ENCODE measurements around the gene TPRG1. TPM values are rescaled to one million over a fixed set of nuclear protein-coding genes. Genes with fewer than 3 reads are reported as not detected.

The TPRG1 gene
- total and polyA plus RNA-seq, 2 donors (not counting 1 experiment from before 2014, with no cell fraction given) = 0.47 to 0.99 TPM

- no peaks in the 10 kb centered on the region for H3K27me3 ChIP-seq (ENCODE audit: control insufficient read depth, insufficient read depth, low read length)
- H4K20me1 ChIP-seq (ENCODE audit: control insufficient read depth, extremely low read depth, insufficient read depth, low read length) = no peaks in the 10 kb centered on the region
- H3K27ac ChIP-seq (ENCODE audit: insufficient read depth, low read length) = no peak overlapping the region
- TF ChIP-seq CTCF (conservative IDR thresholded peaks at IDR 0.05 in 1 of 2, IDR thresholded peaks at IDR 0.05 in 1 of 2; ENCODE audit: low read depth in 1 of 2, low read length in 2 of 2) (no peak), EZH2 (IDR thresholded peaks at IDR 0.05; ENCODE audit: low read length, missing control alignments) (no peak)
- H3K79me2 ChIP-seq (ENCODE audit: control insufficient read depth, insufficient read depth, low read length) = no peaks in the 10 kb centered on the region
- no peaks in the 10 kb centered on the region for H3K9me3 ChIP-seq (ENCODE audit: control insufficient read depth, insufficient read depth, low read depth, low read length)
- no peaks in the 10 kb centered on the region for H3K4me1 ChIP-seq (ENCODE audit: control insufficient read depth, extremely low read depth, insufficient read depth, low read length)
- H3K9ac ChIP-seq (ENCODE audit: insufficient read depth, low read length) = no peak overlapping the region
- no peak overlapping the region for H3K4me3 ChIP-seq (replicated peaks in 1 of 4; ENCODE audit: control extremely low read depth in 1 of 4, insufficient read depth in 1 of 4, low read depth in 3 of 4, low read length in 4 of 4)
- no peak for DNase-seq (ENCODE audit: low read depth in 2 of 2)
- no peak overlapping the region for H3K4me2 ChIP-seq (ENCODE audit: extremely low read depth, insufficient read depth, low read length)
- H3K36me3 ChIP-seq (ENCODE audit: control insufficient read depth, insufficient read depth, low read length) = no peaks in the 10 kb centered on the region
- no peak overlapping the region for H2AFZ ChIP-seq (ENCODE audit: low read length)
Observed at GRCh38 chr3:189369636-189370035, 197.9 kb downstream of the TPRG1 start.

GRCh38 chr3:189372243-189372642, 200.5 kb downstream of the TPRG1 start:
- H3K27me3 ChIP-seq (ENCODE audit: control insufficient read depth, insufficient read depth, low read length) = no peaks in the 10 kb centered on the region
- H3K9ac ChIP-seq (ENCODE audit: insufficient read depth, low read length) = no peak overlapping the region
- H3K36me3 ChIP-seq (ENCODE audit: control insufficient read depth, insufficient read depth, low read length) = no peaks in the 10 kb centered on the region
- H4K20me1 ChIP-seq (ENCODE audit: control insufficient read depth, extremely low read depth, insufficient read depth, low read length) = no peaks in the 10 kb centered on the region
- TF ChIP-seq EZH2 (IDR thresholded peaks at IDR 0.05; ENCODE audit: low read length, missing control alignments) = no peak
- TF ChIP-seq CTCF (conservative IDR thresholded peaks at IDR 0.05 in 1 of 2, IDR thresholded peaks at IDR 0.05 in 1 of 2; ENCODE audit: low read depth in 1 of 2, low read length in 2 of 2) = no peak
- H3K4me3 ChIP-seq (replicated peaks in 1 of 4; ENCODE audit: control extremely low read depth in 1 of 4, insufficient read depth in 1 of 4, low read depth in 3 of 4, low read length in 4 of 4) = no peak overlapping the region
- H3K27ac ChIP-seq (ENCODE audit: insufficient read depth, low read length) = no peak overlapping the region
- H3K9me3 ChIP-seq (ENCODE audit: control insufficient read depth, insufficient read depth, low read depth, low read length) = no peaks in the 10 kb centered on the region
- DNase-seq (ENCODE audit: low read depth in 2 of 2) = no peak
- no peaks in the 10 kb centered on the region for H3K79me2 ChIP-seq (ENCODE audit: control insufficient read depth, insufficient read depth, low read length)
- no peak overlapping the region for H3K4me2 ChIP-seq (ENCODE audit: extremely low read depth, insufficient read depth, low read length)
- H3K4me1 ChIP-seq (ENCODE audit: control insufficient read depth, extremely low read depth, insufficient read depth, low read length) = no peaks in the 10 kb centered on the region
- H2AFZ ChIP-seq (ENCODE audit: low read length) = no peak overlapping the region

Measured in fibroblast of lung (primary cell).